ENCODE data around the gene GMPS.
A peak's percentile ranks its signal among the peaks of the same experiment; 100 is the strongest.

DNA sequence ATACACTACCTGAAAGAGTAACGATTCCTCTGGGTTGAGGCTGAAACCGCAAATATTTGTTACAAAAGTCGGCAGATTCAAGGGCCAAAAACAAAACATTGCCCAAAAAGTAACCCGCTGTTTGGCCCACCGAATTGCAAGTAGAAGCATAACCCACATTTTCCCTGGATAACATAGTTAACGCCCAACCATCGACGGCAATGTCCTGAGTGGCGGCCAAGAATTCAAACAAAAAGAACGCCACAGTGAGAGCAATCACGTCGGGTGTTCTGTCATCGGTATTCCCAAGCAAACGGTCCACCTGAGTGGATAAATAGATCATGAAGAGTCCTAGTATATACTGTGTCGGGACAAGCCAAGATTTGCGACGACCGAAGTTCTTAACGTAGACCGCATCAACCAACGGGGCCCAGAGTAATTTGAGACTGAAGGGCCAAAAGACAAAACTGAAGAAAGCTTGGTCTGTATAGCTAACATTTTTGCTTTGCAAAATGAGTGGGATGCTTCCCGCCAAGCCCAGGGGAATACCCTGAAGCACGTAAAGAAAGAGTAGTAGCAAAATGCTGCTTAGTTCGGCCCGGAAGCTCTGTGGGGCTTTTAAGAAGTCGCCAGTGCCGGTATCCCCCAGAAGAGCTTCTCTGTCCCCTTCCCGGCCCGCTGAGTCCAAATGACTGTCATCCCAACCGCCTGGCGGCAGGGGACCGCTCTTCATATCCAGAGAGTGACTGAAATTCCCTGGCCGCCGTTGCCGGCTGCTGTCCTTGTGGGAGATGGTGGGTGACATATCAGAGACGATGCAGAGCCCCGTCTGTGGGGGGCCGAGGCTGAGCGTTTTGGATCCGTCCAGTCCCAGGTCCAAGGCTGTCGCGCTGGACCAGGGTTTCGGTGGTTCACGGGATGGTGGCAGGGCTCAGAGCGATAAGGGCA, 17.0 kb upstream of the GMPS start:
- TF ChIP-seq, protein P1, sequence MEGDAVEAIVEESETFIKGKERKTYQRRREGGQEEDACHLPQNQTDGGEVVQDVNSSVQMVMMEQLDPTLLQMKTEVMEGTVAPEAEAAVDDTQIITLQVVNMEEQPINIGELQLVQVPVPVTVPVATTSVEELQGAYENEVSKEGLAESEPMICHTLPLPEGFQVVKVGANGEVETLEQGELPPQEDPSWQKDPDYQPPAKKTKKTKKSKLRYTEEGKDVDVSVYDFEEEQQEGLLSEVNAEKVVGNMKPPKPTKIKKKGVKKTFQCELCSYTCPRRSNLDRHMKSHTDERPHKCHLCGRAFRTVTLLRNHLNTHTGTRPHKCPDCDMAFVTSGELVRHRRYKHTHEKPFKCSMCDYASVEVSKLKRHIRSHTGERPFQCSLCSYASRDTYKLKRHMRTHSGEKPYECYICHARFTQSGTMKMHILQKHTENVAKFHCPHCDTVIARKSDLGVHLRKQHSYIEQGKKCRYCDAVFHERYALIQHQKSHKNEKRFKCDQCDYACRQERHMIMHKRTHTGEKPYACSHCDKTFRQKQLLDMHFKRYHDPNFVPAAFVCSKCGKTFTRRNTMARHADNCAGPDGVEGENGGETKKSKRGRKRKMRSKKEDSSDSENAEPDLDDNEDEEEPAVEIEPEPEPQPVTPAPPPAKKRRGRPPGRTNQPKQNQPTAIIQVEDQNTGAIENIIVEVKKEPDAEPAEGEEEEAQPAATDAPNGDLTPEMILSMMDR (IDR thresholded peaks at IDR 0.05): peak in 3 of 7 experiments; percentile 17 to 33 (median 22)
- no peak for TF ChIP-seq POLR2A (IDR thresholded peaks at IDR 0.05)
